Measurements from ENCODE around the gene TTC7B.
A peak's percentile ranks its signal among the peaks of the same experiment; 100 is the strongest.

The TTC7B gene

DNA sequence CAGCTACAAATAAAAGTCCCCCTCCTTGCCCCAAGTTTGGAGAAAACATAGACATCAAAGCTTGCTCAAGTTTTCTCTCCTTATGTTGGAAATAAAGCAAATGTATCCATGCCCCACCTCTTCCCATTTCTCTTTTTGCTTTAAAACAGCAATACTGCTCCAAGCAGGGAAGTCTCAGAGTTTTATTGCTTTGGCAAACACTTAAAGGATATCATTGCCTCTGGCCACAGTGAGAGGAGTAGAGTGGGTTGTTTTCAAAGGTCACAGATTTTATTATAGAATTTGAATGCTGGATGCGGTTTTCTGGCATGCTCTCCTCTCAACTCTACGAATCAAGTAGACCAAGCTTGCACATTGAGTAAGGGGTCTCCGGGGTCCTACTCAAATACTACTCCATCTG is 149.7 kb downstream of the TTC7B start:
- DNase-seq = no peak

DNA sequence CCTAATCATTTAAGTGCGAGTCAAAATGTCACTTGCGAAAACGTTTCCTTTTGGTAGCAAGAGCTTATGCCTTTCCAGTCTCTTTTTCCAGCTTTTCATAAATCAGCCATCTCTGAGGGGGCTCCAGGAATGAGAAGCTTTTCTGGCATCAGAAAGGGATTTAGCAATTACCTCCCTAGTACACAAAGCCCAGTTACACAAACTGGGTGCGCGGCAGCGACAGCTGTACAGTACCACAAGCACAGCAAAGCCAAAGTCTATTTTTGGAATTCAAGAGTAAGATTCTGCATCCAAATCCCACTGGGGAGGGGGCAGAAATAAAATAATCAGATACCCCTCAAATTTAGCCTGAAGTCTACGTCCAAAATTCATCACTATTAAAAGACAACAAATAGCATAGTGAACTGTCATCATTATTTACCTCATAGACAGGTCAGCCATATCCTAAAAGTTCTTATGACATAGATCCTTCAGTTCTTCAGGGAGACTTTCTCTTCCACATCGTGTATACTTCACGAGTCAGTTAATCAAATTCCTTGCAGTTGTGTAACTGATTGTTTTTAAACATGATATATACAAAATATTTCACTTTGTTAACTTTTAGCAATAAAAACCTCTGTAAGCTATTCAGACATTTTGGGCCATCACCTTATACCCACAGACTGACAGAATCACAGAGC is 150.8 kb downstream of the TTC7B start:
- DNase-seq = no peak

DNA sequence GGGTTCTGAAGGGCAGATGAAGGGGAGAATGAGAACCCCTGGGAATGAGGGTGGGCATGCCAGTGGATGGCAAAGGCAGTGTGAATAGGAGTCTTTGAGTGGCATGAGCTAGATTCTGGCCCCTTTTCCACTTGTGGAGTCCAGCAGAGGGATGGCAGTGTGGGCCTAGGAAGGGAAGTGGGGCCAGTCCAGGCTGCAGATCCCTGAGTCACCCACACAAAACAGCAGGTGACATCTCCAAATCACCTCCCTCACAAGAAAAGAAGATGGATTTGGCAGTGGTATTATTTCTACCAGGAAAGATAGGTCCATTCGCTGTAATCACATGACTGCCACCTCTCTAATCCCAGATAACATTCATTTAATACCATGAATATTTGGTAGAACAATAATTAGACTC is 151.3 kb downstream of the TTC7B start:
- DNase-seq = no peak

DNA sequence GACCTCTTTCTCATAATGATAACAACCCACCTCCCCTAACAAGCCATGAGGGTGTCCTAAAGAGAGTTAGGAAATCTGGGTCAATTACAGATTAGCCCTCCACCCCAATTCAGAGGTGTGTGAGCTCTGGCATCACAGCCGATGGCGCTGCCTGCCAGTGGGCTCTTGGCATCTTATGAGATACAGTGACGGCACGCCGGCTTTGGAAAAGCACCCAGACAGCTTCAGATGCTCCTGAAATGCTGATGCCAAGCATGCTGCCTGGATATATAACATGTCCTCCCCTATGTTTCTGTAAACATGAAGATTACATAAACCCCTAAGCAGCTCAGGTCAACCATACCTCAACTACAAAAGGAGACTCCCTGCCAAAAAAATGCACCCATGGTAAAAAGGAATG is 152.6 kb downstream of the TTC7B start:
- DNase-seq = no peak

DNA sequence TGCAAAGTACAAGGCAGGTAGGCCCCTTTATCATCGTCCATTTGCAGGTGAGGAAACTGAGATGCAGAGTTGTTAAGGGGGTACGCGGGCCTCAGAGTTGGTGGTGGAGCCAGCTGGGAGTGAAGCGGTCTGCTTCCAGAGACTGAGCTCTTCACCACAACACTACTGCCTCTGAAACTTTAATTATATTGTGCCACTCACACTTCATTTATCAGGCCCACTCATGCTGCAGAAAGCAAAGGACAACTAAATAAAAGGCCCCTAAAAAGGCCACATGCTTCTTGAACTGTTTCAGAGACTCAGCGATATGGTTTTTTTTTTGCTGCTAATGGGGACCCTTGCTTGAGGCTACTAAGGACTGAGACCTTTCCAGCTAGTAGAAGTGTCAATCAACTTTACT is 153.1 kb downstream of the TTC7B start:
- no peak for DNase-seq

DNA sequence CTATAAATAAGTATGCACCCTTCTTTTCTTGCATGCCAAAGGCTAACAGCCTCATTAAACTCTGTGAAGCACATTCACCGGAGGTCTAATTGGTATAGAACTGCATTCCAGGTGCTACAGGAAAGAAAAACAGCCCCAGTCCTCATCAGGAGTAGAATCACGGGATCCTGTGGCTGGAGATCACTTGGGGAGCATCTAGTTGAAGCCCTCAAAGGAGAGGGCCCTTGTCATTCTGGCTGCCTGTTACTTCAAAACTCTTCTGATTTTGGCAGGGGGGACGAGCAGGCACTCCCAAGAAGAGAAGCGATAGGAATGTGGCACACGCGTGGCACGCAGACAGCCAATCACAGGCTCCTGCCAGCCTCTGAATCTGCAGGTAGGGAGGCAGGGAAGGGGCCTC is 154.4 kb downstream of the TTC7B start:
- DNase-seq = no peak

DNA sequence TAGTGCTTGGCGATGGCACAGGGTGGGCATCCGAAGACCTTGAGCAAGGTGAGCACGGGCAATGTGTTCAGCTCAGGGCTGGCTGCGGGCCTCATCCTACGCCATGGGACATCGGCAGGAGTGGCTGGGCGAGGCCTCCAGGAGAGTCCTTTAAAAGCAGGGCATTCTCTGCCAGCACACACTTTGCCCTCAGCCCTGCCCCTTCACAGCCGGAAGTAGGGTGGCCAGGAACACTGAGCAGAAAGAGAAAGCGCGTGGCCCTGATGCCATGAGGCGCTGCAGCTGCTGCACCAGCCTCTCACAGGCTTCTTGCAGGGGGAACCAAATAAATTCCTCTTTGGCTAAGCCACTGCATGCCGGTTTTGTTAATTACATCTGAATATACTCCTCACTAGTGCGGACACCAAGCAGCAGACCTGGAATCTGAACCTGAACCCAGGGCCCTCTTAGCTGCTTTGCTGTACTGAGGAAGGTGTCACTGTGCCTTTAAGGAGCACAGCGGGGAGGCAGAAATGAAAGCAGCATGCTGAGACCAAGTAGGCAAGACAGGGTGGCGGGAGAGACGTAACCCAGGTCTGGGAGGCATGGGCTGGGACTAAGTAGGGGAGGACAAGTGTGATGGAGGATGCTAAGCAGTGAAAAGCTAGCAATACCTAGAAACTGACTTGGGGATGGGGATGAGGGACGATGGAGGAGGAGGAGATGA is 155.2 kb downstream of the TTC7B start:
- DNase-seq = no peak

DNA sequence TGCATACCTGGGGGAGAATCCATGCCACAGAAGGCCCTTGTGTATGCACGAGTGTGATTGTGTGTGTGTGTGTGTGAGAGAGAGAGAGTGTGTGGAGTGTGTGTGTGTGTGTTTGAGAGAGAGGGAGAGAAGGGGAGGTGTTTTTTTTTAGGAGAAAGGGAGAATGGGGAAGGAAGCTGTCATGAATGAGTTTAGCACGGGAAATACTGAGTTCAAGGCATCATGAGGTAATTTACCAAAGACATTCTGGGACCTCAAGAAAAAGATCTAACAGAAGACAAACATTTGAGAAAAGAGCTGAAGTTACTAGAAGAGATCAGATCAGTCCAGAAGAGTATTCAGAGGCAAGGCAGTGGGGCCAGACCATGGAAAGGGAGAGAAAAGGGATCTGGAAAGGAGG is 157.1 kb downstream of the TTC7B start:
- no peak for DNase-seq

DNA sequence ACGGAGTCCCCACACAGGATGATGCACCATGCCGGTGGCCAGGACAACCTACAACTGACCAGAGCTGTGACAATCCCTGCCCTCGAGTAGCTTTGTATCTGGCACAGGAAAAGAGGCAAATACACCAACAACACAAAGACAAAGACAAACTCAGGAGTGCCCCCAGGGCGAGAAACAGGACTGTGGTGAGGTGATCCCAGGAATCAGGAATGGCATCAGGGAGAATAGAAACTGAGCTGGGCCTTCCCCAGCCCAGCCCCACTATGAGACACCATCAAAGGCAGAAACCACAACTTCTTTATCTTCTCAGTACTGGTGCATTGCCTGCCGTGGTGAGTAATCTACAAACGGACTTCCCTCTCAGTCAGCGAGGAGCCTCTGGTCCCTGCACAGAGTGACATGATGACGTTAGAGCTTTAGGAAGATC is 157.7 kb downstream of the TTC7B start:
- peak; percentile 83 for DNase-seq

DNA sequence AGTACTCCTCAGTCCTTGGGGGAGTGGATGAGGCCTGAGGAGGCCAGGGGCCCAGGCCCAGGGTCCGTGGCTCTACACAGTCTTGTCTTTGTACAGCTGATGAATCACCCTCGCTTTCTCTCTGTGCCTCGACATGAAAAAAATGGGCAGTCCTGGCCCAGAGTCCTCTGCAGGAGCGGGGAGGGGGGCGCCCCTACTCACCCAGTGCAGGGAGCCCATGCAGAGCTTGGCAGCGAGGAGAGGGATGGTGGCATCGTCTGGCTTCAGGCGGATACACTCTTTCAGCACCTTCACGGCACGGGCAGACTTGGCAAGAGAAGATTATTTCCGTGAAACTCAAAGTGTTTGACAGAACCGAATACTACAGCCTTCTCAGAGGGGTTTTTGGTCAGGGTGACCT is 159.3 kb downstream of the TTC7B start:
- DNase-seq = no peak

DNA sequence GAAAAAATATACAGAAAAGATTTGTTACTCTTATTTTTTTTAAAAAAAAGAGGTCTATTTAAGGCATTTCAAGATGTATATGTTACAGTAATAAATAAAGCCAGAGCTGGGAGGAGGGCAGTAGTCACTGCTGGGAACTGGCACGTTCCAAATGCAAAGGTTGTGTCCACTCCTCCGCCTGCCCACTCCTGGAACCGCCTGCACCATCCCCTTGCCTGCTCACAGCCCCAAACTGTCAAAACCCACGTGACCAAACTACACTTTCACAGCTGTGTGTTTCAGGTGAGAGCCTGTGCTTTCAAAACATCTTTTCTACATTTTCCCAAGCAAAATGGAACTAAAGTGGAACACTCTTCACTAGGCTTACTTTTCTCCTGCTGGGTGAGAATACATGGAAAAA is 160.4 kb downstream of the TTC7B start:
- no peak for DNase-seq

DNA sequence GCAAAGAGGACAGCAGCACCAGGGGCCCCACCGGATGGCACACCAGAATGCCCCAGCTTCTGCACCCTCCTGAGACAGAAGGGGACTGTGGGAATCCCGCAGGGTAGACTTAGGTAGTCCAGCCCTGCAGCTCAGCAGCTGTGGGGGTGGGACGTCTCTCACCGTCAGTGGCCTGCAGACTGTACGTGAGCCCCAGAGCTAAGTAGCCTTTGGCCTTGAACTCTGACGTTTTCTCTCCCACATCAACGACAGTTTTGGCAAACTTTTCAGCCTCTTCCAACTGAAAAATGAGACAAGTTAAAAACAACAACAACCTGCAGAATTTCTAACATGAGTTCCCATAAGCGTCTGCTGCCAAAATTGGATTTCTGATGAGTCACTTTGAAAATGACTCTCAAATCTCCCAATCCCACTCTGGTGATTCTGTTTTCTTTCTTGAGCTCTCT is 161.4 kb downstream of the TTC7B start:
- no peak for DNase-seq

DNA sequence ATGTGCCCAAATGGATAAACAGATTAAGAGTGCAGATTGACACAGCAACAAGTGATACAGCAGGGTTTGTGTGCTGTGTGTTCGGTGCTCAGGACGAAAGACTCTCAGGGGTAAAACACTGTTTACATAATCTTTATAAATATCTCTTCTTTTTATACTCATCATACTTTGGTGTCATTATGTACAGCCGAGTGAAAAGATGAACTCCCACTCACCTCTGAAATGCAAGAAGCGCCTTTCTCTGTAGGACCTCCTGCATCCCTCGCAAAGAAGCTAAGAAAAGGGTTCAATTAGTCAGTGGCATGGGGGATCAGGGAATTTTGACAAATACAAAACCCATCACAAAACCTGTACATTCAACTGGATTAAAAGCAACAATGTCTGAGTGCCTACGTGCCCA is 163.6 kb downstream of the TTC7B start:
- DNase-seq = no peak

DNA sequence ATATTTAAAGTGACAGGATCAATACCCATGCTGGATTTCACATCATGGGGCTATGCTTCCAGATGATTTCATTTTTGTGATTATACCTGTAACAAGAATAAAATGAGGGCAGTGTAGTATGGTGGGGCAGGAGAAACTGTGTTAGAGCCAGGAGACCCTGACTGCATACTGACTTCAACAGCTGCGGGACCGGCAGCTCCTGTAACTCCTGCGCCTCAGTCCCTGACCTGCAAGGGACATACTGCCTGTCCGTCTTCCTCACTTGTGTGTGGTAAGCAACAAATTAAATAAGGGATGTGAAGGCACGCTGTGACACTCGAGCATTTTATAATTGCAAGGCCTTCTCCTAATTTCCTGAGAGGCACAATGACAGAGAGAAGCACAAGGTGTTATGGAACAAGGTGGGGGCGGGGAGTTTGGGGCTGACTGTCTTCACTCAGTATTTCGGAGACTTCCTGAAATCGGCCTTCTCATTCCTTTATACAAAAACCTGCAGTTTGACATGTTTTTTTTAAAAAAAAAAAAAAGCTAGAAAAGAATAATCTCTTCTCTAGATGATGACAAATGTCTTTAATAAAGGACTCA is 164.2 kb downstream of the TTC7B start:
- no peak for DNase-seq

DNA sequence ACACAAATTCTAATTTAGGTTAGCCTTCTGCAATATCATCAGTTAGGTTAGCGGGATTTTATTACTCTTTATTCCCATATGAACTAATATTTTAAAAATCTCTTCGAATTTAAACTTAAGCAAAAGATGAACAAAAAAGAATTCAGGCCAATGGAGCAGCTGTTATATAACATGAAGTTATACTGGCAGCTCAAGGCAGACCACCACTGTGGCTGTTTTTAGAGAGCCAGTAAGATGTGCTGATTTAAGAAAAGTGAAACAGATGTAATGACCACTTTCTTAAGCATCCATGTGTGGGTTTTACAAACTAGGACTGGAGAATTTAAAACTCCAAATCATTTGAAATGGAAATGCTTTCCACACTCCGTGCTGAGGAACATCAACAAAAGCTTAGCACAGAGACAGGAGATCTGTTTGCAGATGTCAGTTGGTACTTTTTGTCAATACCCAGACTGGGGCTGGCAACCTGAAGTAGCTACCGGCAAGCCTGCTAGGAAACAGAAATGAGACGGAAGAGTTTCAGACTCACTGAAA is 164.9 kb downstream of the TTC7B start:
- no peak for DNase-seq

DNA sequence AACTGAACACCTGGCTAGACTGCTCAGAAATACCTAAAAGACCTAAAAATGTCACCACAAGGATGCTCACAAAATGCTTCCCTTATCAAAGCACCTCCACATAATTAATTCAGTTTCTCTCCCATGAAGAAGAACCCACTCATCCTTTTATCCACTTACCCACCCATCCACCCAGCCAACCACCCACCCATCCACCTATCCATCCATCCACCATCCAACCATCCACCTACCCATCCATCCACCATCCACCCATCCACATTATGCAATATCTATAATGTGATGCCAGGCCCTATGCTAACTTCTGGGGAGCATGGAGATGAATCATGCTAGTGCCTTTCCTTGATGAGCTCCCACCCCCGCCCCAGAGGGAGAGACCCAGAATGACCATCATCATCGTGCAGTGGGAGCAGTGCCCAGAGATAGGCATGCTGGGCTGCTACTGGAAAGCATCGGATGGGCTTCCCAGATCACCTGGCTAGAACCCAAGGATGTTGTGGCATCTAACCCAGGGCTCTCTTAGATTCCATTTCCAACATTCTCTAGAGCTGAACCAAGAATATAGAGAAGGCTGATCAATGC is 166.6 kb downstream of the TTC7B start:
- DNase-seq = no peak

DNA sequence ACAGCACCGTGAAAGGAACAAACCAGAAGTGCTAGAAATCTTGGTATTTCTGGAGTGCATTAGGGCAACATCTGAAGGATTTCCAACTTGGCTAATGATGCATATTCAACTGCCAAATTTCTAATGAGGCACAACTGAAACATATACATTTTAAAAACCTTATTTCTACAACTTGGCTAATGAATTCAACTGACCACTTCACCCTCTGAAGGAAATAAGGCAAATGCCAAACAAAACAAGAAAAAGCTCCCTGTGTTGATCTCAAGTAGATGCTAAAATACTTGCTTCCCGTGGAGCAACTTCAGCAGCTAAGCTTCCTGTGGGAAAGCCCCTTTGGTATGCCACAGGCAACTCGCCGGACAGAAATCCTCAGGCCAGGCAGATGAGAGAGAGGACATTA is 167.1 kb downstream of the TTC7B start:
- DNase-seq = no peak

DNA sequence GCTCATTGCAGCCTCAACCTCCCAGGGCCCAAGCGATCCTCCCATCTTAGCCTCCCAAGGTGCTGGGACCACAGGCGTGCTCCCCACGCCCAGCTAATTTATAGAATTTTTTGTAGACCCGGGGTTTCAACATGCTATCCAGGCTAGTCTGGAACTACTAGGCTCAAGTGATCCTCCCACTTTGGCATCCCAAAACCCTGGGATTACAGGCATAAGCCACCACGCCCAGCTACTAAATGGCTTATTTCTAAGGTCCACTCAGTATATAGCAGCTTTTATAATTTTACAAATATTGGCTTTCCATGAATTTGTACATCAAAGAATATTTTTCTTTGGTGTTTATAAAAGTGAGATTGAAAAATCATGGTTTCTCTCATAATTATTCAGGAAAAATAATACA is 167.8 kb downstream of the TTC7B start:
- no peak for DNase-seq

DNA sequence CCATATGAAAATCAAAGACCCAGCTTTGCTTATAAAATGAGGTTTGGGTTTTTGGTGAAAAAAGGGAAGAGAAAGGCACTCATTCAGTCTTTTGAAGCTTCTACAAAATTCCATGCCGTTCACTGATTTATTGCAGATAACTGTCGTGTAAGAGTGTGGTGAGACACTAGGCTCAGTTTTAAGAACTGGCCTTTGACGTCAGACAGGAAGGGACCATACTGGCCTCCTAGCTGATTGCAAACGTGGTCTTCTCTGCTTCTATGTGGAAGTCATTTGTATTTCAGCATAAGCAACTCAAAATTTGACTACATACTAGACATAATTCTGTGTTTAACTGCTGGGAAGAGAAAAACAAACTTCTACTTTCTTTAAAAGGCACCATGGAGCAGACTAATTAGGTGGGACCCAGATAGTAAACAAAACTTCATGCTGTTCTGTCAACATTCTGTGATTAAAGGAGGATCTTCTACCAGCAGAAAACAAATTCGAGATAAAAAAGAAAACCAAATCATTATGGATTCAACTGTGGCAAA is 168.7 kb downstream of the TTC7B start:
- DNase-seq = no peak

DNA sequence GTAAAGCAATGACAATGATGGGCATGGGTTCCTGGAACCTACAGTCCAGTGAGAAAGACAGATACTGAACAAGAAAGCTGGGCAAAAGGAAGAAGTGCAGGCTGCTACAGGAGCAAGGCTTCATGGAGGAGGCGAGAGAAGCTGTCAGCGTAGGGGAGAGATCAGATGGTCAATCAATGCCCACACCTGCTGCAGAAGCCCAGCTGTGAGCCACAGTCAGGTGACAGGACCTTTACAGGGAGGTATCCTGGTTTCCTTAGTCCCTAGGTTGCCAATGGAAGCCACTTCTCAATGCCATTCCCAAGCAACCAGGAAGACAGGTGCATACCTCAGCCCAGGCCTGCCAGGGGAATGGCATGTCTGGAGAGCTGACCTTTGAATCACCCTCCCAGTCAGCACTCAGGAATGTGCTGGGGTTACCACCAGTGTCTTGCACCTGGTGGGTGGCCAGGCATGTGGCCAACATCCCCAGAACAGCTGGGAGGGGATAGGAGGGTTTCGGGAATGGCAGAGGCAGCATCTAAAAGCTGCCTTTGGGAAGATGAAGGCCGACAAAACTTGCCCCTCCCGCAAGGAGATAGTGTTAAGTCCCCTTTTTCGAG is 170.3 kb downstream of the TTC7B start:
- no peak for DNase-seq

DNA sequence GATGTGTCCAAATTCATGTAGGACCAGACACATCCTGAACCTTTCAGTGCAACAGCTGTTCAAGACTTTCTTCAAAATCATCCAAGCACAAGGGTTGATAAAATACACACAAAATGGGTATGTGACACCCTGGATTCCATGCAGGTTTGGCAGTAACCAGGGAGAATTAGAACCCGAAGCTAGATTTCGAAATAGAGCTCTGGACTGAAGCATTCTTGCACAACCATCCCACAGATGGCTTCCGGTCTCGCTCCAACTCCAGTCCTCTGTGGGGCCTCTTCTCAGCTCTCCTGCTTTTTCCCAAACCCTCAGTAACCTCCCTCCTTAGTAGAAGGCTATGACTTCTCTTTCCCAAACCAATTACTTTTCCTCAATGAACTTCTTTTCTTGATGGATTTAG is 171.3 kb downstream of the TTC7B start:
- DNase-seq = no peak

DNA sequence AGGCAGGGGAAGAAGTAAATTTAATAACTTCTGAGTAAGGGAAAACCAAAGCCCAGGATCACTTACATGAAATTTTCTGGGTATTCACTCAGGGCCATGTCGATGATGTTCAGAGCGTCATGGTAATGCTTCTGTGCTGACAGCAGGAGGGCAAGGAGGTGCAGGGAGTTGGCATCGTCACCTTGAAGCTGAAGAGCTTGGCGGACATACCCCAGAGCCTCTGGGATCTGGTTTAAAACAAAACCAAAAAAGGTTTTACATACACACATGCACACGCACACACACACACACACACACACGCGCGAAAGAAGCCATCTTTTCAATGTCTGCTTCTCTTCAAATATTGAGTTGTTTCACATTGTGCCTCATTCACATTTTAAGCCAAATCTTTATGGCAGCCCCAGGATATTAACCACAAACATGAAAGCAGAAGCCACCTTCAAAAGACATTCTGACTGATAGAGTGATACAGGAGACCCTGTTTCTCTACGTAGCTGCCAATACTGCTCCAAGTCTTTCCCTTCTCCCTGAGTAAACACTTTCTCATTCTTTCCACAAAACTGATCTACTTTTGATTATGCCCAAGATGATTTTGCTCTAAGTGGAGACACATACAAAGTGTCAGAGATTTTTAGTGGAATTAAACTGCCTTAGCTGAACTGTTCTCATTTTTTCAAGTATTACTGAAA is 172.1 kb downstream of the TTC7B start:
- DNase-seq = no peak

Measured in hematopoietic multipotent progenitor cell treated with erythropoietin and hydrocortisone succinate and interleukin-3 and kit ligand, for 8 days (in vitro differentiated cells).